Measurements from ENCODE around the gene ARHGEF17.

- TF ChIP-seq CTCF (IDR thresholded peaks at IDR 0.05; ENCODE audit: low read depth, low read length, poor library complexity, severe bottlenecking): no peak
- no peak for TF ChIP-seq EZH2phosphoT487 (IDR thresholded peaks at IDR 0.05; ENCODE audit: borderline replicate concordance, low read length)
Observed at GRCh38 chr11:73283276-73284000, 24.6 kb upstream of the ARHGEF17 start.
